GM21737 (cell line): ENCODE results near the gene MYNN.
A peak's percentile ranks its signal among the peaks of the same experiment; 100 is the strongest.
"Not testable (repeated sequence)": the region's sequence is repeated elsewhere in the genome, so short reads cannot be mapped to it uniquely, and the experiment has no call there.

Experiments
- ATAC-seq: cut with Tn5 transposase; IDR thresholded peaks from one replicate; pipeline ENCODE4 v1.9.1; 2021; ENCODE audit warnings: mild to moderate bottlenecking, moderate library complexity; ENCODE audit not compliant: unreplicated experiment

The MYNN gene

GRCh38 chr3:169772897-169773816 is at the start of gene MYNN:
TSS of gene MYNN (plus strand) at chr3:169773396. CDS start at chr3:169774296, 900 bp downstream.
- ATAC-seq, result peak; percentile 84

- ATAC-seq, result not testable (repeated sequence)
Measured at GRCh38 chr3:169731857-169732256, 41.3 kb upstream of the MYNN start.

- no peak for ATAC-seq
Measured at GRCh38 chr3:169739067-169739466, 34.1 kb upstream of the MYNN start.

GRCh38 chr3:169744366-169745054 is 28.7 kb upstream of the MYNN start:
- no peak for ATAC-seq

DNA sequence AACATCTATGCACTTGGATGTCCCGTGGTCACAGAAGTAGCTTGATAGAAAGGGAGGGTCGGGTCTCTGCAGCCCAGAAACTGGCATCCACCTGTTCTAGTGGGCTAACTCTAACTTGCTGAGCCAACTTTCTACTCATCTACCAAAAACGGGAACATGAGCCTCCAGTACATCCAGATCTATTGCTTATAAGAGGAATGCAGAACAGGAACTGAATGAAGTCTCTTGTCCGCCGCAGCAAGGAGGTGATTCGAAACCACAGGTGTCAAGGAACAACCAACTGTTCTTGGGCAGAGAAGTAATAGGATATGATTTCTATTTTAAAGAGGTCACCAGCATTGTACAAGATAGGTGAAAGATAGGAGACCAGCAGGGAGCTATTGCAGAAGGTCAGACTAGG is 26.3 kb upstream of the MYNN start:
- no peak for ATAC-seq

- ATAC-seq, result no peak
Measured at GRCh38 chr3:169748670-169749069, 24.5 kb upstream of the MYNN start.

DNA sequence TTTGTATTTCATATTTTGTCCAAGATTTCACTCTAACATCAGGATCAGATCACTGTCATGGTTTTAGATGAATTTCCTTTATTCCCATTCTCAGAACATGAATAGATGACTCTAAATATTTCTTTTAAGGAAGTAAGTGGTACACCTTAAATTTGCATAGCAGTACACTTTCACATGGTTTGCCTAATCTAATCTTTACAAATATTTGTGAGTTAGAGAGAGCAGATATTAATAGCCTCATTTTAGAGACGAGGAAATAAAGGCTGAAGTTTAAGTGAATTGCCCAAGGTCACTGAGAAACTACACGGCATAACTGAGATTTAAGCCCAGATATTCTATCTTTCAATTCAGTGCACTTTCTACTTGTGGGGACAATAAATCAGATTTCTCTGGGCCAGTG is 22.5 kb upstream of the MYNN start:
- ATAC-seq, result no peak

- ATAC-seq, result no peak
Measured at GRCh38 chr3:169751875-169752274, 21.3 kb upstream of the MYNN start.

DNA sequence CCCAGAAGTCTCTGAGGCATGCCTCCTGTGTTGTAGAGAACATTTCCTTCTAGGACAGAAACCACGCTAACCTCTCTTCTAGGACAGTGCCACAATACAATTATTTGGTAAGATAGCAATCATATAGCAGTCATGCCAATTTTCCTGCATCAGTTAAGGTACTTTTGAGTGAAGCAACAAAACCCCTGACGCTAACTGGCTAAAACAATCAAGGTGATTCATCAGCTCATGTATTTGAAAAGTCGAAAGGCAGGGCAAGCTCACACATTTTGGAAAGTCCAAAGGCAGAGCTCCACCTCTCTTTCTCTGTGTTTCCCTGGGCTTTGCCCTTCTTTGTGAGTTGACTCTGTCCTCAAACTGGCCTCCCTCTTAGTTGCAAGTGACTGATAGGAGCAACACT is 18.5 kb upstream of the MYNN start:
- ATAC-seq, result no peak

DNA sequence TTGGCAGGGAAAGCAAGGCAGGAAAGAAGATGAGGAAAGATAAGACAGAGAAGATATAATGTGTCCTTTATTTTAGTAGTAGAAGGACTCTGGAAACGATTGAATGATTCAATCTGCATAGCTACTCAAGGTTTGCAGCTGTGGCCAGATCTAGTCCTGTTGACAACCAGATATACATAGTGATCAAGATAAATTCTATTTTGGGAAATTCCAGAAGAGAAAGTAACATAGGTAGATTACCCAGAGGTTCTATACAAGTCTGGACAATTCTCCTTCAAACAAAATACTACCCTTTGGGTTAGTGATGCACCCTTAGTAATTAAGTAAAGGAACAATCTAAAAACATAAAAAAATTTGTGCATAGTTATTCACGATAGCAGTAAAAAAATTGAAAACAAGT is 17.7 kb upstream of the MYNN start:
- no peak for ATAC-seq

- no peak for ATAC-seq
Measured at GRCh38 chr3:169758359-169758994, 14.7 kb upstream of the MYNN start.

GRCh38 chr3:169759256-169759655 is 13.9 kb upstream of the MYNN start:
- ATAC-seq, result peak; percentile 57

- ATAC-seq, result no peak
Measured at GRCh38 chr3:169760479-169760878, 12.7 kb upstream of the MYNN start.

- peak; percentile 22 for ATAC-seq
Measured at GRCh38 chr3:169764312-169764881, 8.8 kb upstream of the MYNN start.

GRCh38 chr3:169764882-169765612 is 8.1 kb upstream of the MYNN start, which contains the start of gene TERC:
TSS of gene TERC (minus strand) at chr3:169765060.
- ATAC-seq, result peak; percentile 72

DNA sequence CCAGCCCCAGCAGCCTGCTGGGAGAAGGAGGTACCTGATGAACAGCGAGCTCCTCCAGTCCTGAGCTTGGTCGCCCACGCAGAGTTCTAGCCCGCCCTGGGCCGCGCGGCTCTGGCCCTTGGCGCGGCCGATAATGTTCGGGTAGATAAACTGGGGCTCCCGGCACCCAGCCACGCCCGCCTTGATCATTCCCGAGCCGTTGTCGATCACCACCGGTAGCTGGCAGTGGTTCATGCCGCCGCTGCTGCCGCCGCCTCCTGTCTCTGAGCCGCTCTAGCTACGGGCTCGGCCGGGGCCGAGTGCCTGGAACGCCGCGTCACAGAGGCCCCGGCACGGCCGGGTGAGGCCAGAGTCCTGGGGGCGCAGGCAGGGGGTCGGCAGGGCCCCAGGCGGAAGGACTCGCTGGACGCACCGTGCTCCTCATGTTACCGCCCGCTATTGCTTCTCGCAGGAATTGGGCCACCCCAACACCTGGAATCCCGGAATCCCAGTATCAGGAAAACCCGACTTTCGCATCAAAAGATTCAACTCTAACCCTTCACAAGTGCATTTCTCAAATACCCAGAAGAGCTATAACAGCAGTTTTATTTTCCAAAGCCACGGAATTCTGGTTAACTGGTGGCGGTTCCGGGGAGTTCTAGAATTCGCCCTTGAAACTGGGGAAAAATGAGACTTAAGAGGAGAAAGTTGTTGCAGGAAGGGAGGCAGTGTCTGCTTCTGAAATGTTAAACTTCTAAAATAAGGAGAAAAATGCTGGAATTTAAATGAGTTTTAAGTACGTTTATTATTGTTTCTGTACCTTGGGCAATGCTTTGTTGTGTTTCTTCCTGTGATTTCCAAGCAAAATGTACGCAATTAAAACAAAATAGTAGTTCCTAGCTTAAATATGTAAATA is 3.7 kb upstream of the MYNN start, which contains the start of gene ACTRT3:
ACTRT3 (minus strand) TSS at position 275 of the 895 bp plus-strand sequence; CDS start at position 234, 41 bp downstream.
- peak; percentile 28 for ATAC-seq

- no peak for ATAC-seq
Measured at GRCh38 chr3:169771497-169772304, 1.5 kb upstream of the MYNN start.

- ATAC-seq, result peak; percentile 26
Measured at GRCh38 chr3:169772305-169772896, 795 bp upstream of the MYNN start.
